Neuronal stem cell (in vitro differentiated cells): ENCODE data around the gene CNPY1.

ENCODE experiments used
- DNase-seq: peaks from one replicate; pipeline ENCODE4 v3.0.0-alpha.2; 2013; ENCODE audit warnings: low spot score
- H2AFZ ChIP-seq: one replicate; pipeline ENCODE4 v1.6.1; 2013; ENCODE audit warnings: mild to moderate bottlenecking, low read length, inconsistent platforms
- H2AK5ac ChIP-seq: 2 replicates; pipeline ENCODE4 v1.6.1; 2013; ENCODE audit warnings: low read depth, mild to moderate bottlenecking, inconsistent platforms, low read length, moderate library complexity, mixed read lengths
- H2BK120ac ChIP-seq: 2 replicates; pipeline ENCODE4 v1.6.1; 2013; ENCODE audit warnings: low read depth, mild to moderate bottlenecking, inconsistent platforms, low read length, moderate library complexity, mixed read lengths
- H2BK12ac ChIP-seq: one replicate; pipeline ENCODE4 v1.6.1; 2013; ENCODE audit warnings: low read length, inconsistent platforms
- H2BK15ac ChIP-seq: 2 replicates; pipeline ENCODE4 v1.6.1; 2013; ENCODE audit warnings: mild to moderate bottlenecking, low read length, inconsistent platforms, mixed read lengths
- H2BK5ac ChIP-seq: one replicate; pipeline ENCODE4 v1.6.1; 2013; ENCODE audit warnings: inconsistent platforms, mild to moderate bottlenecking, low read length, moderate library complexity
- H3K14ac ChIP-seq: one replicate; pipeline ENCODE4 v1.6.1; 2013; ENCODE audit warnings: low read length, inconsistent platforms
- H3K18ac ChIP-seq: 2 replicates; pipeline ENCODE4 v1.6.1; 2013; ENCODE audit warnings: low read length, inconsistent platforms
- H3K23ac ChIP-seq: 2 replicates; pipeline ENCODE4 v1.6.1; 2013; ENCODE audit warnings: low read depth, mild to moderate bottlenecking, mixed read lengths, low read length, inconsistent platforms; ENCODE audit not compliant: poor library complexity
- H3K27ac ChIP-seq: replicated peaks from 3 replicates; pipeline ENCODE4 v1.5.1; 2013; ENCODE audit warnings: low read length, inconsistent platforms
- H3K27me3 ChIP-seq, 3 experiments: 2 replicates each; pipeline ENCODE4 v1.6.1; 2013; ENCODE audit warnings: low read length in 3 of 3, mild to moderate bottlenecking in 2 of 3, inconsistent platforms in 1 of 3, low read depth in 1 of 3, mixed read lengths in 1 of 3, moderate library complexity in 1 of 3; ENCODE audit not compliant: control insufficient read depth in 3 of 3, insufficient read depth in 3 of 3
- H3K36me3 ChIP-seq, 2 donors: replicated peaks in 1 of 2; 2 replicates each; pipeline ENCODE4 v1.6.1; 2013; ENCODE audit warnings: low read length in 2 of 2; ENCODE audit not compliant: control insufficient read depth in 2 of 2, insufficient read depth in 2 of 2
- H3K4ac ChIP-seq: 2 replicates; pipeline ENCODE4 v1.6.1; 2013; ENCODE audit warnings: inconsistent platforms, mild to moderate bottlenecking, low read length, moderate library complexity
- H3K4me1 ChIP-seq, 2 donors: 1 replicate in 1 of 2; 2 replicates in 1 of 2; pipeline ENCODE4 v1.6.1; 2013; ENCODE audit warnings: low read length in 2 of 2, low read depth in 1 of 2; ENCODE audit not compliant: control insufficient read depth in 2 of 2, insufficient read depth in 1 of 2
- H3K4me2 ChIP-seq: one replicate; pipeline ENCODE4 v1.6.1; 2013; ENCODE audit warnings: mild to moderate bottlenecking, low read length, inconsistent platforms; ENCODE audit not compliant: insufficient read depth, poor library complexity, severe bottlenecking
- H3K4me3 ChIP-seq, 2 donors: 2 replicates each; pipeline ENCODE4 v1.5.1; 2013; ENCODE audit warnings: low read length in 2 of 2, mild to moderate bottlenecking in 2 of 2, inconsistent platforms in 1 of 2, moderate library complexity in 1 of 2
- H3K79me1 ChIP-seq: one replicate; pipeline ENCODE4 v1.6.1; 2013; ENCODE audit warnings: low read depth, mild to moderate bottlenecking, inconsistent platforms, low read length, moderate library complexity
- H3K9ac ChIP-seq: one replicate; pipeline ENCODE4 v1.6.1; 2013; ENCODE audit warnings: mild to moderate bottlenecking, low read depth, low read length, inconsistent platforms; ENCODE audit not compliant: poor library complexity
- H3K9me3 ChIP-seq, 2 donors: replicated peaks in 1 of 2; 2 replicates each; pipeline versions ENCODE3 to v1.6.1; 2013; ENCODE audit warnings: low read length in 2 of 2, mild to moderate bottlenecking in 2 of 2, inconsistent platforms in 1 of 2, low read depth in 1 of 2, mixed read lengths in 1 of 2, moderate library complexity in 1 of 2; ENCODE audit not compliant: control insufficient read depth in 2 of 2, insufficient read depth in 1 of 2
- H4K8ac ChIP-seq: one replicate; pipeline ENCODE4 v1.6.1; 2013; ENCODE audit warnings: low read depth, mild to moderate bottlenecking, inconsistent platforms, low read length, moderate library complexity
- H4K91ac ChIP-seq: one replicate; pipeline ENCODE4 v1.6.1; 2013; ENCODE audit warnings: low read length, low read depth, mild to moderate bottlenecking, inconsistent platforms; ENCODE audit not compliant: poor library complexity
- WGBS, 2 donors: extraction: QIAGEN DNeasy Blood & Tissue Kit; methylation state at CpG; one replicate each; pipeline ENCODE4 v1.1.7; 2013; ENCODE audit warnings: missing lambda C conversion rate in 2 of 2, mixed read lengths in 1 of 2; ENCODE audit not compliant: insufficient read length in 2 of 2, insufficient replicate concordance in 1 of 2; ENCODE audit errors: extremely low coverage in 2 of 2; 5-methylcytosine and 5-hydroxymethylcytosine counted together

The CNPY1 gene

DNA sequence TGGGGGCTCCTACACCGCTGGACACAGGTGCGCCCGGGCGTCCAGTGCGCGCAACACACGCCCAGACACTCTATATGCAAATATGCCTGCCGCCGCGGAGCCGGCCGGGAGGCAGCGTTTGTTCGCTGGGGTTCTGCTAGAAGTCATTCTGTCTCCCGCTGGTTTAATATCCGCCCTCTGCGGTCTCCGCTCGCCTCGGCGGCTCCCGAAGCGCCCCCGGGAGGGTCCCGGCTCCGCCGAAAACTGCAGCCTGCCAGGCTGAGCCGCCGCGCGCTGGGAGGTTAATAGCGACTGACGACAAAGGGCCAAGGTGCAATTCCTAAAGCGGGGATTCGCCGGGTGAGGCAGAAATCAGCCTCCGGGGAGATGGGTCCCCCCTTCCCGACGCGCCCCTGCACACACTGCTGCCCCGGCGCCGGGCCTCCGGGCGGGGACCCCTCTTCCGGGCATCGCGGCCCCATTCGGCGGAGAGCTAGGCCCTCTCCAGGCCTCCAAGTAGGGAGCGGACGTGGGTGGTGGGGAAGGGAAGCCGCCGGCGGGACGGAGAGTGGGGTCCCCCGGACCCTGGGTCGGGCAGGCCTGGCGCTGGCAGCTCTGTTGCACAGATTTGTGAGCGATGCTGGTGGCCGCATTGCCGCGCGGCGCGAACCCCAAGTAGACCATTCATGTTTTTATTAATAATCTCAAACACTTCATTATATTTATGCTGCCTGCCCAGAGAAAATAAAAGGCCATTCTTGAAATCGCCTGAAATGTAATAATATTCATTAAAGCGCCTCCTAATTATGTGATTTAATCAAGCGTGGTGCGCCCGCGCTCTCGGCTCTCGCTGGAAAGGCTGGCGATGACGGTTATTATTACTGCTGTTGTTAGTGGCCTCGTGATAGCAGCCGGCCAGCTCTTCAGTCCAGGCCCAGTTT, 79.3 kb downstream of the CNPY1 start:
- Histone ChIP-seq H3K4me2 (peak overlapping the region; percentile 60), H4K91ac (no peak overlapping the region), H3K27ac (no peak overlapping the region), H4K8ac (no peak overlapping the region), H3K27me3 (peaks cover 0 to 94% (median 66%) of the 10 kb centered on the region in 3 experiments), H2AK5ac (no peak overlapping the region), H2BK120ac (peak overlapping the region; percentile 54), H2AFZ (peak overlapping the region; percentile 85), H3K79me1 (no peaks in the 10 kb centered on the region), H3K4me1 (peaks cover 0 to 62% of the 10 kb centered on the region in 2 donors), H3K14ac (no peak overlapping the region), H3K36me3 (peaks cover 0 to 41% of the 10 kb centered on the region in 2 donors), H3K9me3 (peaks cover 0 to 2% of the 10 kb centered on the region in 2 donors), H3K4me3 (peak overlapping the region in 1 of 2 donors; percentile 59), H3K18ac (peak overlapping the region; percentile 90), H2BK12ac (no peak overlapping the region), H3K23ac (peak overlapping the region; percentile 62), H3K4ac (no peak overlapping the region), H2BK5ac (peak overlapping the region; percentile 56), H2BK15ac (no peak overlapping the region), H3K9ac (no peak overlapping the region)
- no CpG with 5 or more reads among the region's 78 CpGs for WGBS, 2 donors
- DNase-seq = peak; percentile 82

DNA sequence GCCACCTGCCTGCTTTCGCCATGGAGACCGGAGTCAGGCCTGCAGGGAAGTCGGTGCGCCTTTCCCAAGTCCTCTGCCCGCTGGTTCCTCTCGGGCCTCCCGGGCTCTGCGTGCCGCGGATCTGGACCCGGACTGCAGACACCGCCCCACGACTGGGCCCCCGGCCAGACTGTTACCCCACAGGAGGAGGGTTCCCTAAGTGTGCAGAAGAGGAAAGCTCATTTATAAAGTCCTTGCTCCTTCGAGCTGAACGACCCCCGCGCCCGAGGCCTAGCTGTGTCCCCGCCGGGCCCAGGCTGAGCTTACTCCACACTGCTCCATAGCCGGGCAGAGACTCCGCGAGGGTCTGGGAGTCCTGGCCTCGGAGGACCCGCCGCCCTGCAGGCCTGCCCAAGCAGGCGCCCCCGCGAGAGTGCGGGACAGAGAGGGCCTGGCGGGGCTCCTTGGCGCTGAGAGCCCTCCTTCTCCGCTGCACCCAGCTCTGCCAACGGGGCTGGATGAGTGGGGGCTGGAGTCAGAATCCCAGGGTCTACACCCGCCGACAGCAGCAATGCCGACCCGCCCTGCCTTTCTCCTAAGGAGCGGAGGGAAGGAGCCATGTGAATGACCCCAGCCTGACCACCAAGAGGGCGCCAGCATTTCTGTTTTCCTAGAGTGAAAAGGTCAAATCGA, 80.1 kb downstream of the CNPY1 start:
- Histone ChIP-seq H3K79me1 (no peaks in the 10 kb centered on the region), H3K9ac (no peak overlapping the region), H3K18ac (peak overlapping the region; percentile 52), H3K4ac (no peak overlapping the region), H3K9me3 (peaks cover 0 to 4% of the 10 kb centered on the region in 2 donors), H3K14ac (peak overlapping the region; percentile 2), H3K27me3 (peaks cover 0 to 94% (median 73%) of the 10 kb centered on the region in 3 experiments), H3K4me2 (peak overlapping the region; percentile 60), H2AFZ (peak overlapping the region; percentile 74), H4K91ac (no peak overlapping the region), H3K4me3 (peak overlapping the region in 1 of 2 donors; percentile 59), H4K8ac (no peak overlapping the region), H2BK15ac (no peak overlapping the region), H2BK5ac (peak overlapping the region; percentile 56), H3K27ac (no peak overlapping the region), H2BK120ac (no peak overlapping the region), H3K36me3 (peaks cover 0 to 49% of the 10 kb centered on the region in 2 donors), H2BK12ac (no peak overlapping the region), H3K23ac (peak overlapping the region; percentile 57), H3K4me1 (peaks cover 0 to 62% of the 10 kb centered on the region in 2 donors), H2AK5ac (peak overlapping the region; percentile 40)
- no CpG with 5 or more reads among the region's 42 CpGs for WGBS, 2 donors
- no peak for DNase-seq

DNA sequence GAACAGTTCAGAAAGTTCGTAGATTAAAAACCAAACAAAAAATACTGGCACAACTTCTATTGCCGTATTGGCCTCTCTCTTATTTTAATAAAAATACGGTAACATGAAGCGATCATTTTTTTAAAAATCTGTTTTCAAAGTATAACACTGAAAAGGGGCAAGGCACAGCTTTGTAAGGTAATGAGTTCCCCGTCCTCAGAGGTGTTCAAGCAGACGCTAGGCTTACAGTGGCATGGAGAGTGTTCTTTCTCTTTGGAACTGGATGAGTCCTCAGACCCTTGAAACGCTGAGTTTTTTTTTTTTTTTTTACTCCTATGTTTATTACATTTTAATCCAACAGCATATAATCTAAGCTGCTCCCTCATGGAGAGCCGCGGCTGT, 80.6 kb downstream of the CNPY1 start:
- Histone ChIP-seq H4K91ac (no peak overlapping the region), H2BK15ac (no peak overlapping the region), H3K14ac (no peak overlapping the region), H3K4ac (no peak overlapping the region), H3K27me3 (peaks cover 0 to 94% (median 73%) of the 10 kb centered on the region in 3 experiments), H3K4me2 (no peak overlapping the region), H3K36me3 (peaks cover 0 to 55% of the 10 kb centered on the region in 2 donors), H2BK5ac (peak overlapping the region; percentile 56), H2AFZ (no peak overlapping the region), H4K8ac (no peak overlapping the region), H3K9ac (no peak overlapping the region), H3K18ac (no peak overlapping the region), H3K23ac (no peak overlapping the region), H2AK5ac (no peak overlapping the region), H3K4me1 (peaks cover 0 to 62% of the 10 kb centered on the region in 2 donors), H3K9me3 (peaks cover 0 to 6% of the 10 kb centered on the region in 2 donors), H3K4me3 (peak overlapping the region in 1 of 2 donors; percentile 59), H3K79me1 (no peaks in the 10 kb centered on the region), H2BK12ac (no peak overlapping the region), H2BK120ac (no peak overlapping the region), H3K27ac (no peak overlapping the region)
- no peak for DNase-seq
- WGBS, 2 donors = no CpG with 5 or more reads among the region's 9 CpGs
